ENCODE measurements around the gene MED12.

DNA sequence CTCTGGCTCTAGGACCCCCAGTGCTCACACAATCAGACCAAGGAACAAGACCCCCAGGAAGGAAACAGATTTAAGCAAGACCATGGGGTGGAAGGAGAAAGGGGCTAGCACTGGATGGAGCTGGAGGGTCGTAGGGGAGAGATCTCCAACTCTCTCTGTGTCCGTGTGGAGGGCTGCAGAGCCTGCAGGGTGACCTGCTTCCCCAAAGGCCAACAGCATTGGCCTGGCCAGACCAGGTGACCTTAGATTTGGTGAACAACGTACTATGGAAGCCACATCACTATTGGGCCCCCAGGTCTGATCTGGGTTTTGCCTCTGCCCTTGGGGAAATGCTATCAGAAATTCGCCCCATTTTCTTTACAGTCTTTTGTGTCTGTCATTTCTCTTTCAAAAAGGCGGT lies 52.3 kb downstream of the MED12 start:
- TF ChIP-seq CTCF (IDR thresholded peaks at IDR 0.05; ENCODE audit: insufficient read depth, low read length) (no peak), POLR2AphosphoS5 (IDR thresholded peaks at IDR 0.05; ENCODE audit: low read depth) (no peak), GABPA (IDR thresholded peaks at IDR 0.05; ENCODE audit: low read depth) (no peak)
- TF ChIP-seq, protein P1, sequence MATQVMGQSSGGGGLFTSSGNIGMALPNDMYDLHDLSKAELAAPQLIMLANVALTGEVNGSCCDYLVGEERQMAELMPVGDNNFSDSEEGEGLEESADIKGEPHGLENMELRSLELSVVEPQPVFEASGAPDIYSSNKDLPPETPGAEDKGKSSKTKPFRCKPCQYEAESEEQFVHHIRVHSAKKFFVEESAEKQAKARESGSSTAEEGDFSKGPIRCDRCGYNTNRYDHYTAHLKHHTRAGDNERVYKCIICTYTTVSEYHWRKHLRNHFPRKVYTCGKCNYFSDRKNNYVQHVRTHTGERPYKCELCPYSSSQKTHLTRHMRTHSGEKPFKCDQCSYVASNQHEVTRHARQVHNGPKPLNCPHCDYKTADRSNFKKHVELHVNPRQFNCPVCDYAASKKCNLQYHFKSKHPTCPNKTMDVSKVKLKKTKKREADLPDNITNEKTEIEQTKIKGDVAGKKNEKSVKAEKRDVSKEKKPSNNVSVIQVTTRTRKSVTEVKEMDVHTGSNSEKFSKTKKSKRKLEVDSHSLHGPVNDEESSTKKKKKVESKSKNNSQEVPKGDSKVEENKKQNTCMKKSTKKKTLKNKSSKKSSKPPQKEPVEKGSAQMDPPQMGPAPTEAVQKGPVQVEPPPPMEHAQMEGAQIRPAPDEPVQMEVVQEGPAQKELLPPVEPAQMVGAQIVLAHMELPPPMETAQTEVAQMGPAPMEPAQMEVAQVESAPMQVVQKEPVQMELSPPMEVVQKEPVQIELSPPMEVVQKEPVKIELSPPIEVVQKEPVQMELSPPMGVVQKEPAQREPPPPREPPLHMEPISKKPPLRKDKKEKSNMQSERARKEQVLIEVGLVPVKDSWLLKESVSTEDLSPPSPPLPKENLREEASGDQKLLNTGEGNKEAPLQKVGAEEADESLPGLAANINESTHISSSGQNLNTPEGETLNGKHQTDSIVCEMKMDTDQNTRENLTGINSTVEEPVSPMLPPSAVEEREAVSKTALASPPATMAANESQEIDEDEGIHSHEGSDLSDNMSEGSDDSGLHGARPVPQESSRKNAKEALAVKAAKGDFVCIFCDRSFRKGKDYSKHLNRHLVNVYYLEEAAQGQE (IDR thresholded peaks at IDR 0.05; ENCODE audit: insufficient replicate concordance, low read depth): no peak

Data from HL-60 (cell line).